Measurements from ENCODE around the gene PAIP1. TPM values are rescaled to one million over a fixed set of nuclear protein-coding genes. Genes with fewer than 3 reads are reported as not detected.
"Not testable (repeated sequence)": the region's sequence is repeated elsewhere in the genome, so short reads cannot be mapped to it uniquely, and the experiment has no call there.

The PAIP1 gene
- total RNA-seq, 3 donors from 2014 or later (not counting 1 experiment from before 2014, with no cell fraction given) = 22.4 to 35.1 (median 29.2) TPM

GRCh38 chr5:43514025-43514424 is 42.9 kb downstream of the PAIP1 start:
- no peak overlapping the region for H3K4me3 ChIP-seq (ENCODE audit: low read length)
- intact Hi-C loops (cut with micrococcal nuclease) = loop anchor here (1.0 to 2.0 kb wide), 2 partner anchors 30 to 43 kb away; partner anchors contain the start of gene PAIP1
- peak overlapping the region; percentile 91 for H3K27ac ChIP-seq (ENCODE audit: low read length)
- H3K27me3 ChIP-seq (ENCODE audit: control insufficient read depth, insufficient read depth, low read length) = no peaks in the 10 kb centered on the region
- no CpG with 5 or more reads among the region's 4 CpGs for whole genome bisulfite sequencing (ENCODE audit: insufficient coverage)
- Mint-ChIP-seq H3K9me3 (no peaks in the 10 kb centered on the region), H3K4me3 (peak overlapping the region; percentile 92), H3K27ac (peak overlapping the region; percentile 91 to 93), H3K27me3 (ENCODE audit: low read depth in 2 of 2) (no peaks in the 10 kb centered on the region), H3K36me3 (no peaks in the 10 kb centered on the region), H3K4me1 (peaks cover 24 to 31% of the 10 kb centered on the region in 2 donors)
- ATAC-seq (no peak), DNase-seq (peak in 1 of 2 donors; percentile 12)
- peaks cover under 1% of the 10 kb centered on the region for H3K36me3 ChIP-seq (ENCODE audit: control insufficient read depth, insufficient read depth, low read length)
- no peak for TF ChIP-seq CTCF (IDR thresholded peaks at IDR 0.05)
- H3K4me1 ChIP-seq (ENCODE audit: control insufficient read depth, insufficient read depth, low read length) = peaks cover 4% of the 10 kb centered on the region
- no peaks in the 10 kb centered on the region for H3K9me3 ChIP-seq (ENCODE audit: control insufficient read depth, insufficient read depth, low read length)

- DNase-seq; H3K9me3 ChIP-seq (ENCODE audit: control insufficient read depth, insufficient read depth, low read length); H3K27ac Mint-ChIP-seq; H3K27me3 Mint-ChIP-seq (ENCODE audit: low read depth in 2 of 2); H3K4me3 Mint-ChIP-seq; H3K9me3 Mint-ChIP-seq; ATAC-seq; H3K4me1 ChIP-seq (ENCODE audit: control insufficient read depth, insufficient read depth, low read length); H3K4me3 ChIP-seq (ENCODE audit: low read length); H3K36me3 ChIP-seq (ENCODE audit: control insufficient read depth, insufficient read depth, low read length); H3K27me3 ChIP-seq (ENCODE audit: control insufficient read depth, insufficient read depth, low read length); H3K27ac ChIP-seq (ENCODE audit: low read length); H3K36me3 Mint-ChIP-seq; intact Hi-C loops (cut with micrococcal nuclease): not testable (repeated sequence)
- WGBS (ENCODE audit: insufficient coverage) = 93% methylated on average over 29 of the region's 36 CpGs
- H3K4me1 Mint-ChIP-seq = peaks cover 24 to 26% of the 10 kb centered on the region in 2 donors
Observed at GRCh38 chr5:43511062-43511461, 45.8 kb downstream of the PAIP1 start.

GRCh38 chr5:43498581-43498980 is 58.3 kb downstream of the PAIP1 start:
- Histone ChIP-seq H3K4me1 (ENCODE audit: control insufficient read depth, insufficient read depth, low read length) (no peaks in the 10 kb centered on the region), H3K36me3 (ENCODE audit: control insufficient read depth, insufficient read depth, low read length) (peaks cover 4% of the 10 kb centered on the region), H3K9me3 (ENCODE audit: control insufficient read depth, insufficient read depth, low read length) (no peaks in the 10 kb centered on the region), H3K27ac (ENCODE audit: low read length) (no peak overlapping the region), H3K27me3 (ENCODE audit: control insufficient read depth, insufficient read depth, low read length) (no peaks in the 10 kb centered on the region), H3K4me3 (ENCODE audit: low read length) (no peak overlapping the region)
- no peak for DNase-seq
- intact Hi-C loops (cut with micrococcal nuclease) = no loop called here
- no peaks in the 10 kb centered on the region for H3K27me3 Mint-ChIP-seq (ENCODE audit: low read depth in 2 of 2)
- no peak overlapping the region for H3K4me3 Mint-ChIP-seq
- no peaks in the 10 kb centered on the region for H3K4me1 Mint-ChIP-seq
- WGBS (ENCODE audit: insufficient coverage) = 96% methylated on average over 1 of the region's 2 CpGs
- no peaks in the 10 kb centered on the region for H3K36me3 Mint-ChIP-seq
- no peak overlapping the region for H3K27ac Mint-ChIP-seq
- TF ChIP-seq CTCF (IDR thresholded peaks at IDR 0.05) = no peak
- no peak for ATAC-seq
- no peaks in the 10 kb centered on the region for H3K9me3 Mint-ChIP-seq

GRCh38 chr5:43497311-43498104 is 59.4 kb downstream of the PAIP1 start:
- intact Hi-C loops (cut with micrococcal nuclease) = no loop called here
- H3K27ac Mint-ChIP-seq = no peak overlapping the region

More at GRCh38 chr5:43497311-43498104, 59.4 kb downstream of the PAIP1 start:
- H3K4me1 Mint-ChIP-seq = no peaks in the 10 kb centered on the region
- Histone ChIP-seq H3K9me3 (ENCODE audit: control insufficient read depth, insufficient read depth, low read length) (no peaks in the 10 kb centered on the region), H3K27ac (ENCODE audit: low read length) (no peak overlapping the region), H3K4me1 (ENCODE audit: control insufficient read depth, insufficient read depth, low read length) (no peaks in the 10 kb centered on the region), H3K4me3 (ENCODE audit: low read length) (no peak overlapping the region), H3K36me3 (ENCODE audit: control insufficient read depth, insufficient read depth, low read length) (no peaks in the 10 kb centered on the region), H3K27me3 (ENCODE audit: control insufficient read depth, insufficient read depth, low read length) (no peaks in the 10 kb centered on the region)
- H3K36me3 Mint-ChIP-seq = no peaks in the 10 kb centered on the region
- ATAC-seq (no peak), DNase-seq (no peak)
- 85% methylated on average over 5 of the region's 5 CpGs for WGBS (ENCODE audit: insufficient coverage)
- no peak for TF ChIP-seq CTCF (IDR thresholded peaks at IDR 0.05)
- no peak overlapping the region for H3K4me3 Mint-ChIP-seq
- no peaks in the 10 kb centered on the region for H3K9me3 Mint-ChIP-seq
- H3K27me3 Mint-ChIP-seq (ENCODE audit: low read depth in 2 of 2) = no peaks in the 10 kb centered on the region

All from natural killer cell (primary cell).